ENCODE data around the gene MBTPS1.

Gene MBTPS1
- total RNA-seq, result 37.4 to 122 (median 74.2) reads per million in 17 experiments

DNA sequence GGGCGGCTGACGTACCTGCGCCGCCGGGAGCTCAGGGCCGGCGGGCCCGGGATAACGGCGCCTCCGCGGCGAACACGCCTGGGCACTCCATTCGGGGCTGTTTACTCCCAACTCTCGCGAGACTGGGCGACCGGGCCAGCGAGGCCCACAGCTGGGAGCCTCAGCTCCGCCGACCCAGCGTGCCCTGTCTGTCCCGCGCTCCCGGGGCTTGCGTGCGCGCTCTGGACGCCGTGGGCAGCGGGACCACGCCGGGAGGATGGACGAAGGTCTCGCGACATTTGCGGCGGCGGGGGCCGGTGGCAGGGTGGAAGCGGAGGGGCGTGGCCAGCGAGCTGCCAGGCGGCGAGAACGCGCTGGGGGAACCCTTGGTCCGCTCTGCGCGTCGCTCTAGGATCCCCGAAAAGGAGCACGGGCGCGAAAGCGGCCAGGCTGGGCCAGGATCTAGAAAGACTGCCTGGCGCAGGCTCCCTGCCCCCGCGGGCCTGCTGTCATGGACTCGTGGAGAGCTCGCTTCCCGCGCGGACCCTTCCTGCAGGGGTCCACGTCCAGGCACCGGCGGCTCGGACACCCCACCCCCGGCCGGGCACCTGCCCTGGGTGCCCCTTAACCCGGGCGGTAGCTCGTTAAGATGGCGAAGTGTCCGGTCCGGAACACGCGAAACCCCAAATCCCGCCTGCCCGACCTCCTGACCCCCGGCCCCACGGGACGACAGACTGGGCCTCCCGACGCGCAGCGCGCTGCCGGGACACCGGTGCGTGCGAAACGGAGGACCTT lies at the start of gene MBTPS1:
Gene MBTPS1, minus strand, starts transcription at position 223 of the 774 bp plus-strand sequence. CDS start 15,159 bp downstream, outside the sequence.
- DNase-seq, result peak; percentile 99 to 100 (median 100)

DNA sequence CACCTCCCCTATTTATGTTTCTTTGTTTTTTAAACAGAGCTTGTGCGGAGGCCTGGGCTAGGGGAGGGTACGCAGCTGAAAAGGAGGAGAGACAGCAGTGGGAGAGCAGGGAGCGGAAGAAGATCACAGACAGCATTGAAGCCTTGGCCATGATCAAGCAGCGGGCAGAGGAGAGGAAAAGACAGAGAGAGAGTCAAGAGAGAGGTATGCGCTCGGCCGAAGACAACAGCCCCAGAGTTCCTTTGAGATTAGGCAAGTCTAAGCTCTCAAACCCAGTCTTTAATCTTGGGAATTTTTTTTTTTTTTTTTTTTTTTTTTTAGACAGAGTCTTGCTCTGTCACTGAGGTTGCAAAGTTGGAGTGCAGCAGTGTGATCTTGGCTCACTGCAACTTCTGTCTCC lies 49.0 kb upstream of the MBTPS1 start:
- DNase-seq, result no peak

DNA sequence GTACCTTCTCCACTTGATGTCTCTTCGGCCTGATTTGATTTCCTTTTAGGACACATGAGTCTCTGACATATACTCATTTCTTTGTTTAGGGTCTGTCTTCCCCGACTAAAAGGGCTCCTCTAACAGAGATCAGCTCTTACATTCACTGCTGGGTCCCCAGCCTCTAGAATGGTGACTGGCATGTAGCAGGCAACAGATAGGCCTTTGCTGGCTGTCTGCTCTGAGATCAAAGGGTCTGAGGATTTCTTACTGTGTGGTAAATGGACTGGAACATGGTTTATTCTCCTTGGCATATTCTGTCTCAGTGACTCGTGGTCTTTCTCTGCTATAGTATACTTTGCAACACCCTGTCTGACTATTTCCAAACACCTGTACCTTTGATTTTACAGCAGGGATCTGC lies 45.1 kb upstream of the MBTPS1 start:
- DNase-seq, result no peak

DNA sequence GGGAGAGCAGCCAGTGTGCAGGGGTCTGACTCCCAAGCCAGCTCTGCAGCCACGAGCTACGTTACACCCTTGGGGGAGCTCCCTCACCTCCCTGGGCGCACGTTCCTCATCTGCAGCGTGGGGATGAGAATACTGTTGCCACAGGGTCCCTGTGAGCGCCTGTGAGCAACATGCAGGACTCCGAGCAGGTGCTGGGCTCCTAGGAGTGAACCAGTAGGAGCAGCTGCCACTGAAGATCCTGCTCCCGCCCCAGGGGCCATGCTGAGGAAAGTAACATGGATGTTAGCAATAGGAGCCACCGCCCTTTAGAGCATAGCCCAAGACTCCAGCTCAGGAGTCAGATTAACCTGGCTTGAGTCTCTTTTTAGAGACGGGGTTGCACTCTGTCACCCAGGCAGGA lies 44.3 kb upstream of the MBTPS1 start:
- DNase-seq, result no peak

DNA sequence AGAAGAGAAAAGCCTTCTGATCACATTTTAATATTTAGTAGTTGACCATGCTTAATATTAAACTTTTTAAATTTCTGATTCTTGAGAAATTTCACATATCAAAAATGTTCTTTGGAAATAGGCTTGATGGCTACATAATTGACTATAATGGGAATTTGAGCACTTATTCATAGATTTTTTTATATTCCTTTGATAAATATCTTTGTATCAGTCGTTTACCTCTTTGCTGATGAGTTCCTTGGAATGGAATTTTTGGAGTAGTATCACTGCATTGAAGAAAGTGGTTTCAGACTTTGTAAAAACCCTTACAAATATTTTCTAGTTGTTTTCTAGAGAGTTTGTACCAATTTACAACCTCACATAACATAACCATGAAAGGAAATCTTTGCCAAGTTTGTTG lies 43.1 kb upstream of the MBTPS1 start:
- DNase-seq, result no peak

DNA sequence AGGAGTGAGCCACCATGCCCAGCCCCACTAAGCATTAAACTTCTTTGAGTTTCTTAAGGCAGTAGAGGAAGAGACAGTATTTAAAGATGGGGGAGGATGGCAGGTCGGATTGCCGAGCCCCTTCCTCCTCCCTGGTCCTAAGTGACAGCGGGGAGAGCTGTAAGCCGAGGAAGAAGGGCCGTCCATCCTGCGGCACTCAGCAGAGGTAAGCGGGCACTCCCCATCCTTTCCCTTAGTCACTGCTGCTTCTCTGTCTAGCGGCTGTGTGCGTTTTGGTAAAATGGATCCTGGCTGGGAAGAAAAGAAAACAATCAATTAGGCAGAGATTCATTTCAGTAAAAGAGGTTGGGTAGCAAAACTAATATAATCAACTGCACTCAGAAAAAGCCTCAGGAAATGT lies 42.3 kb upstream of the MBTPS1 start:
- DNase-seq, result no peak

DNA sequence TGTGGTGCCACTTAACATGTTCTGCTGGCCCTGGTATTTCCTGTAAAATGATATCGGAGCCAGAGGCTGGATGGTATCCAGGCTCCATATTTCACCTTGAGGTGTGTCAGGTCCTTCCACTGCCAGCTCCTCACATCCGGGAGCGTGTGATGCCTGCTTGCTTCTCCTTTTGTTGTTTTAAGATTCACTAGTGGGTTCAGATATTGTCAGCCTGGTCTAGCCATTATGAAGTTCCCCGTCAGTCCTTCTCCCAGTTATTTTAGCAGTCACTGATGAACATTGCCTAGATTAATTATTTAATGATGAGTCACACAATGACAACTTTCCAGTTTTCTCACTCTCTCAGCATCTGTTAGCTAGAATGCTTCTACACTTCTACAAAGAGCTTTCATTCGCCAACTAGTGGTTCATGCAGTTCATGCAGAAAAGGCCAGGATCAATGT lies 39.6 kb upstream of the MBTPS1 start:
- DNase-seq, result no peak

DNA sequence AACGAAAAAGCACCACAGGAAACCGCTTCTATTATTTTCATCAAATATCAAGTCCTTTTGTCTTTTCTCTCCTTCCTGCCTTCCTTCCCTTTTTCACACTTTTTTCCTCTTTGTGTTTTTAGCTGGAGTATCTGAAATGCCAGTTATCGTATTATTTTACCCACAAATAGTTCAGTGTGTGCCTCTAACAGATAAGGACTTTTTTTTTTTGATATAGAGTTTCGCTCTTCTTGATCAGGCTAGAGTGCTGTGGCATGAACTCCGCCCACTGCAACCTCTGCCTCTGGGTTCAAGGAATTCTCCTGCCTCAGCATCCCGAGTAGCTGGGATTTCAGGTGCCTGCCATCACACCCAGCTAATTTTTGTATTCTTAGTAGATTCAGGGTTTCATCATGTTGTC lies 39.0 kb upstream of the MBTPS1 start:
- no peak for DNase-seq

DNA sequence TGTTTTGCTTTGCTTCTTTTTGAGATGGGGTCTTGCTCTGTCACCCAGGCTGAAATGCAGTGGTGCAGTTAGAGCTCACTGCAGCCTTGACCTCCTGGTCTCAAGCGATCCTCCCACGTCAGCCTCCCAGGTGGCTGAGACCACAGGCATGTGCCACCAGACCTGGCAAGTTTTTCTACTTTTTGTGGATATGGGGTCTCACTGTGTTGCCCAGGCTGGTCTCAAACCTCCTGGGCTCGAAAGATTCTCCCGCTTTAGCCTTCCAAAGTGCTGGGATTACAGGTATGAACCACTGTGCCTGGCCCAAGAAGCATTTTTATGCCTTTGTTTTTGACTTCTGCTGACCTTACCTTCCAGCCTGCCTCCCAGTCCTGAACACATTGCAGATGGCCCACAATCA lies 38.5 kb upstream of the MBTPS1 start:
- no peak for DNase-seq

DNA sequence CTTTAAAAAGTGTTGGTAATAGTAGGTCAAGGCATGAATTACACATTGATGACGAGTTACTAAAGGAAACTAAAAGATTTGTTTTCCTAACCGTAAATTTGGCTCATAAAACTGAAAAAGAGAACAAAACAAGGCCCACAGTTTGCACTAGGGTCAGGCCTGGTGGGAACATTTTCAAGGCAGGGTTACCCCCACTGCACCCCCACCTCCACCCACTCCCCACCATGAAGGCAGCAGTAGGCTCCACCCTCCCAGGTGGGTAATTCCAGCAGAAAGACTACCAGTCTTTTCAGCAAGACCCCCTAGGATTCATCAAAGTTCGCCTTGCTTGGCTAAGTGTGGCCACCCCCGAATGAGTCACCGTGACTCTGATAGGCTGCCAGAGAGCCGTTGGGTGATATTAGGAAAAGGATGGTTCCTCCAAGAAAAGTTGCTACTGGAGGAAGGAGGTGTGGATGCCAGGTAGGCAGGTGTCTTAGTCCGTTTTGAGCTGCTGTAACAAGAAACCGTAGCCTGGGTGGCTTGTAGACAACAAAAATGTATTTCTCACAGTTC lies 37.0 kb upstream of the MBTPS1 start:
- DNase-seq, result no peak

DNA sequence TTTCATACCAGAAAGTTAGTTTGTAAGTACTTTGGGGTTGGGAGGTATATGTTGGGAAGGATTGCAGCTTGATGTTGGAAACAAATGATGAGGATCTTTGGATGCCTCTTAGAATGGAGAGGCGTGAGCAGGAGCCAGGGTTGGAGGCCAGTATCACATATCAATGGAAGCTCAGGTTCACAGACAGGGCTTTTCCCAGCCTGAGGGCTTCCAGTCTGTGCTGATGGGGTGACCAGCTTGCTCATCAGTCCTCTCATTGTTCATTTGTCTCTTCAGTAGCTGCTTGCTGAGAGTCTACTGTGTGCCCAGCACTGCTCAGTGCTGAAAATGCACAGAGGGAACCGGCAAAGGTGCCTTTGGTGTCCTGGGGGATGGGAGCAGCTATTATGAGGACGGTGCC lies 34.2 kb upstream of the MBTPS1 start:
- DNase-seq, result no peak

DNA sequence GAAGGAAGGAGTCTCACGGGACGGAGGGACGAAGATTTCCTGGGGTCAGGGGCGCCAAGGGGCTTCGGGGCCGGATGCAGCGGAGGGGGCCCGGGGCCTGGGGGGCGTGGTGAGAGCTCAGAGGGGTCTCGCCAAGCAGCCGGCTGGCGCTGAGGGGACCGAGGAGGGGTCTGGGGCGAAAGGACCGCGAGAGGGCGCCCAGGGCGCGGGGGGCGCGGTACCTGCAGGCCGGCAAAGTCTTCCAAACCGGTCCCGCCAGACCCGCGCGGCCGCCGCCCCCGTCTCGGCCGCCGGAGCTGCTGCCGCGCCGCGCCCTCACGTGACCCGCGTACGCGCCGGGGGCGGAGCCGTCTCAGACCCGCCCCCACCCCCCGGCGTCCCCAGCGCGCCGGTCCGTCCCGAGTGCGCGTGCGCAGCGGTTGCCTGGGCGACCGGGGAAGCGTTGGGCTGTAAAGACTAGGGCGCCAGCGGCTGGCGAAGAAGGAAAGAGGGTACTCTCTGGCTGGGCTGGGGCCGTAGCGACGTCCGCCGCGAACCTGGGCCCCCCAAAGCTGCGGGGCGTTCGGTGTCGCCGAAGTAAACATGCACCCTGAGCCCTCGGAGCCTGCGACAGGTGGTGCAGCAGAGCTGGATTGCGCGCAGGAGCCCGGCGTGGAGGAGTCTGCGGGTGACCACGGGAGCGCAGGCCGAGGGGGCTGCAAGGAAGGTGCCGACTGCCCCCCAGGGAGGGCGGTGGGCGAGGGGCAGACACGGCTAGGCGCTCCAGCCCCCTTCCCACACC lies 28.3 kb upstream of the MBTPS1 start, which contains the start of the genes DNAAF1 and HSDL1:
Gene DNAAF1, plus strand, starts transcription at position 450 of the 781 bp plus-strand sequence. Its CDS starts 133 bp downstream, at position 583.
Gene HSDL1, minus strand, starts transcription at position 319 of the 781 bp plus-strand sequence. CDS start 13,856 bp downstream, outside the sequence.
- DNase-seq, result peak; percentile 94 to 99 (median 97)

DNA sequence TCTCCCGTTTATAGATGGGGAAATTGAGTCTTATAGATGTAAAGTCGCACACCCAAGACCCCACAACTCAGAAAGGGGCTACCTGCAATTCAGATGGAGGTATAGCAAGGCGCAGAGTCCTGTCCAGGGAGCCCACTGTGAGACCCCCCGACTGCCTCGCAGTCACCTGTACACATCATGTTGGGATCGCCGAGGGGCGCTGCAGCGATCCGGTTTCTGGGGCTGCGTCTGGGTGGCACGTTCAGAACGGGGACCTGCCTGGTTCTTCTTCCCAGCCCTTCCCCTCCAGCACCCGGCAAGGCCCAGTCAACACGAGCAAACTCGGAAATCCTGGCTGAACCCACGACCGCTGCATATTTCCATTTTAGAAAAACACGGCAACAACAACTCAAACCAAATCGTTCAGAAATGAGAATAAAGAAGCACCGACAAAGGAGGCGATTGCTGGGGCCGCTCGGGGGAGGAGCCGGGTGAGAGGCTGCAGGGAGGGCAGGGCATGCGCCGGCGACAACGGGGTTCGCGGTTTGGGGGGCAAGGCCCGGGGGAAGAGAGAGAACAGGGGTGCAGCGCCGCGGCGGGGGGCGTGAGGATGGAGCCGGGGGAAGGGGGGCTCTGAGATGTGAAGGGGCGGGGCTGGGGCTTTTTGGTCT lies 27.6 kb upstream of the MBTPS1 start:
- peak; percentile 21 to 61 (median 38) for DNase-seq

DNA sequence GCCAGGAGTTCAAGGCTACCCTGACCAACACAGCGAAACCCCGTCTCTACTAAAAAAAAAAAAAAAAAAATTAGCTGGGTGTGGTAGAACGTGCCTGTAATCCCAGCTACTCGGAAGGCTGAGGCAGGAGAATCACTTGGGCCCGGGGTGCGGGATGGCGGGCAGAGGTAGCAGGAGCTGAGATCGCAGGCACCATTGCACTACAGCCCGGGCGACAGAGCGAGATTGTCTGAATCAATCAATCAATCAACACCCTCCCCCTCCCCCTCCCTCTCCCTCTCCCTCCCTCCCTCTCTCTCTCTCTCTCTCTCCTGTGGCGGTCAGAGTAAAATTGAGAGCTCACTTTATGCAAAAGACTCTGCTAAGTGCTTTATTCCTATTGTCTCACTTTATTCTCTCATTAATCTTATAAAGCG lies 27.1 kb upstream of the MBTPS1 start:
- DNase-seq, result no peak

DNA sequence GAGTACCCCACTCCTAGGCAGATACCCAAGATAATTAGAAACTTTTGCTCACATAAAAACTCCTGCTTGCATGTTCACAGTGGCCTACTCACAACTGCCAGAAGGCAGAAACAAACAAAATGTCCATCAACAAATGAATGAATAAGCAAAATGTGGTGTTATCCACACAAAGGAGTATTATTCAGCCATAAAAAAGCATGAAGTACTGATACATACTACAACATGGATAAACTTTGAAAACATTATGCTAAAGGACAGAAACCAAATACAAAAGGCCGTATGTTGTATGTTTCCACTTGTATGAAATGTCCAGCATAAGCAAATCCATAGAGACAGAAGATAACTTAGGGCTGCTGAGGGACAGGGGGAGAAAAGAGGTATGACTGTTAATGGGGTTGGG lies 26.3 kb upstream of the MBTPS1 start:
- no peak for DNase-seq

DNA sequence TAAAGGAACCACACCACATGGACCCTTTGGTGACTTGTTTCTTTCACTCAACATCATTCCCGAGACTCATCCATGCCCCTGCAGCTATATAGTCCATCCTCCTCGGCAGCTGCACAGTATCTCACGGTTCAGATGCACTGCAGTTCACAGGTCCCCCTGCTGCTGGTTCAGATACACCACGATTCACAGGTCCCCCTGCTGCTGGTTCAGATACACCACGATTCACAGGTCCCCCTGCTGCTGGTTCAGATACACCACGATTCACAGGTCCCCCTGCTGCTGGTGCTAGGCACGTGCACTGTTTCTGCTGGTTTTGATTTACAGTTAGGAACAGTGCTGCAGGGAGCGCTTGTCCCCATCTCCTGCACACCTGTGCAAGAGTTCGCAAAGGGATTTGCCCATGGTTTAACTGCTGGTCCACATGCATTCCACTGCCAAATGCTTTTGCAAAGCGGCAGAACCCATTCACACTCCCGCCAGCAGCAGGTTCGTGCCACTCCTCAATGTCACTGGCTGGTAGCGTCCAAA lies 24.5 kb upstream of the MBTPS1 start:
- DNase-seq, result no peak

DNA sequence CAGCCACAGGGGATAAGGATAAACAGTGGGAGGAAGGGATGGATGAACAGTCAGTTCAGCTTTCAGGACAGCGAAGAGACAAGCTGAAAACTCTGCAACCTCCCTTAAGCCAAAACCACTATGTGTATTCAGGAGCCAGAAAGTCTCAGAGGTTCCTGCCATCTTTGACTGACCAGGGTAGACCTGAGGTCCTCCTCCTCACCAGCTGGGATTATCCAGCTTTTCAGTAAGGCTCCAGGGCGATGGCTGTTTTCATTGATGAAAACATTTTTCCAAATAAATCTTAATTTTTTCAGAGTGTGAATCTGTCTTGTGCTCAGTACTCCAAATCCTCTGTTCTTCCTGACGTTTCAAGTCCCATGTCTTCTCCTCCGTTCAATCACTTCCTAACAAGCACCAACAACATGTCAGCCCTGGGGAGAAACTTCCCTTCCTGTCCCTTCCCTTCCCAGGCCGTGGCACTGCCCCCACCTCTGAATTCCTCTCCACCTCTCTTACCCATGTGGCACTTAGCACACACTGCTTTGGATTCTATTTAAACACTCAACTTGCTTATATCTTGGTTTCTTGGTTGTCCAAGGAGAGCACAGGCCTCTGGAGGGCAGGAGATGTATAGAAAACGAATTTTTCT lies 23.0 kb upstream of the MBTPS1 start:
- DNase-seq, result no peak

DNA sequence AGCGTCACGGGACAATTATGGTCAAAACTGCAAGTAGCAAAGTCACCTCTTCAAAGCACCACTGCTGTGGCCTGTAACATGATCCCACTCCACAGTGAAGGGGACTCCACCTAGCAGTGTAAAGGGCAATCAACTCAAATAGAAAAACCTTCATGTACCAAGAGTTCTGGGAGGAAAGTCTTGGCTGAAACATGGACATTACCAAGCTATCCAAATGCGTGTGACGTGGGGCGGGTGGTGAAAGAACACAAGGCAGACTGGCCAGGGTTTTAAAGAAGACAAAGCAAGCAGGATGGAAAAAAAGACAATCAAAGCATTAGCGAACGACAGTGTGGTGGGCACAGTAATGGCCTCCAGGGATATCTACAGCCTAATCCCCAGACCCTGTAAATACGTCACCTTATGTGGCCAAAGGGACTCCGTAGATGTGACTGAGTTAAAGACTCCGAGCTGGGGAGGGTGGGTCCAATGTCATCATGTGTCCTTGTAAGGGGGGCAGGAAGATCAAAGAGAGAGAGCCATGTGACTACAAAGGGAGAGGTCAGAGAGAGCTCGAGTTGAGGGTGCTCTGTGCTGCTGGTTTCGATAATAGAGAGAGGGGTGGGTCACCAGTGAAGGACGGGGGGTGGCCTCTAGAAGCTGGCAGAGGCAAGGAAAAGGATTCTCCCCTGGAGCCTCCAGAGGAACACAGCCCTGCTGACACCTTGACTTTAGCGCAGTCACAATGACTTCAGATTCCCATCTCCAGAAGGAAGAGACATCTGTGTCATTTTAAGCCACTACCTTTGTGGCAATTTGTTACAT lies 22.3 kb upstream of the MBTPS1 start:
- no peak for DNase-seq

DNA sequence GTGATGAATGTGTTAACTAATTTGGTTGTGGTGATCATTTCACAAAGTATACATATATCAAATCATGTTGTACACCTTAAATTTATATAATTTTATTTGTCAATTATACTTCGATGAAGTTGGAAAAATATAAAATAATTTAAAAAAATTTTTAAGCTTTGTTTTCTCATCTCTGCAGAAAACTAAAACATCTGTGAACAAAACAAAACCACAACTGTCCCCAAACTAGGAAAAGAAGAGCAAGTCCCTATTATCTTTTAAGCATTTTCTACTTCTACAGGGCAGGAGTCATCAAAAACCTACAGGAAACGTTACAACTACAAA lies 21.7 kb upstream of the MBTPS1 start:
- DNase-seq, result no peak

DNA sequence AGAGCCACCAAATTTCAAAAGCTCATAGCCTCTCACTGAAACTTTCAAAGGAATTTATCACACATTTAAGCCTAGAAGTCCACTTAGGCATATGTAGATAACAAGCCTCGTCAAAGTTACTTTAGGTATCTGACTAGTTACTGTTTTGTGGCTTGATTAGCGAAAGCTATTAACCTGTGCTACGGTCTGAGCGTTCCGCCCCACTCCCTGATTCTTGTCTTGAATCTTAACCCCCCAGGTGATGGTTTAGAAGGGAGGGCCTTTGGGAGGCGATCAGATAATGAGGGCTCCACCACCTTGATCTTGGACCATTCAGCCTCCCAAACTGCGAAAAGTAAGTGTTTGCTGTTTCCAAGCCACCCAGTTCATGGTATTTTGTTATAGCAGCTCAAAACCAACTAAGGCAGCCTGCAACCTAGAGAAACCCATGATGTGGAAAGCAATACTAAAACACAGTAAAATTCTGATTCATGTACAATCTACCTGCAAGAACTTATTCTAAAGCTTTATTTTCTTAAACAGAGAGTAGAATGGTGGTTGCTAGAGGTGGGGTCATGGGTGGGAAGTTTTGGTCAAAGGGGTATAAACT lies 21.1 kb upstream of the MBTPS1 start:
- DNase-seq, result no peak

DNA sequence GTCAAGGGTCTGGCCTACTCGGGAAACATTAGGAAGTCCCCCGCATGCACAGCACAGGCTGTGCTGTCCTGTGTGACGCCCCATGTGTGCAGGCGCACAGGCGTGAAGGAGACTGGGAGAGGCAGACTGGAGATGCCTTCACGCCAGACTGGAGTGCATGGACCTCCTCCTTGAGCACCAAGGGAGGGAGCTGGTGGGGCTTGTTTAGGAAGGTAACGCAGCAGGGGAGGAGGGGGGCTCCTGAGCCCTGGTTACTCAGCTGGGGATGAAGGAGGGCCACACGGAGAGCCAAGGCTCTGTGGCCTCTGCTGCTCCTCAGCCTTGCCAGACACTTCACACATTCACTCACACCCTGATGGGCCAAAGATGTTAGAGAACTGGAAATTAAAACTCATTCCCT lies 20.5 kb upstream of the MBTPS1 start:
- DNase-seq, result no peak
